Retinal pigment epithelial cell (primary cell): ENCODE results near the gene GFAP.

Experiments
- DNase-seq: peaks from one replicate; pipeline ENCODE4 v3.0.0-alpha.2; 2010; ENCODE audit warnings: low read depth
- H3K4me3 ChIP-seq: 2 replicates; pipeline ENCODE4 v1.5.1; 2011; ENCODE audit warnings: mild to moderate bottlenecking, low read length, control low read depth, moderate library complexity
- TF ChIP-seq, protein P1 (sequence below): conservative IDR thresholded peaks from 2 replicates; pipeline ENCODE4 v1.5.1; 2011; ENCODE audit warnings: low read depth, low read length, control low read depth, inconsistent platforms

The GFAP gene

DNA sequence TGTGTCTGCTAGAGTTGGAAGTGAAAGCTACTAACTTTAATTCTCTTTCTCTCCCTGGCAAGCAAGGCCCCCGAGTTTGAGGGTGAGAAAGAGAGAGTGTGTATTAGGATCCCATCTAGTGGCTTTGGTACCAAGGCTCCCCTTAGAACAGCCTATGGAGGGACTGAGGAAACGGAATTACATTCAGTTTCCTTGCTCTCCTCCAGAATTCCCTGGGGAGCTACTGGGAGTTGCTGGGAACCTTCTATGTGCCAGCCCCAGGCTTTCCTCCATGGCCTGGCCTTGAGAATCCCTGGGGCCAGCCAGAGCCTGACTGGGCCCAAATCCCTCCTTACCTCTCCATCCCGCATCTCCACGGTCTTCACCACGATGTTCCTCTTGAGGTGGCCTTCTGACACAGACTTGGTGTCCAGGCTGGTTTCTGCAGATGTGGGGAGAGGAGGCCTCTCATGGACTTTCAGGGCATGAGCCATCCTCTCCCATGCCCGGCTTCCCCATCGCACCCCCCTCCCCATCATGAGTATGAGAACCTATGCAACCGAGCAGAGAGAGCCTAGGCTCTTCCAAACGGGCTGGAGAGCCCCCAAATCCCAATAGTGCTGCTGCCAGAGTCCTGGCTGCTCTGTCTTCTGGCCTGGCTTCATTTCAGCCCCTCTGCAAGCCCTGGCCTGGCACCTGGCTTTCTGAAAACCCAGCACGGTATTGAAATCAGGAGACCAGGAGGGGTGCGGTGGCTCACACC lies 7.4 kb downstream of the GFAP start:
- DNase-seq, result no peak
- TF ChIP-seq, protein P1, sequence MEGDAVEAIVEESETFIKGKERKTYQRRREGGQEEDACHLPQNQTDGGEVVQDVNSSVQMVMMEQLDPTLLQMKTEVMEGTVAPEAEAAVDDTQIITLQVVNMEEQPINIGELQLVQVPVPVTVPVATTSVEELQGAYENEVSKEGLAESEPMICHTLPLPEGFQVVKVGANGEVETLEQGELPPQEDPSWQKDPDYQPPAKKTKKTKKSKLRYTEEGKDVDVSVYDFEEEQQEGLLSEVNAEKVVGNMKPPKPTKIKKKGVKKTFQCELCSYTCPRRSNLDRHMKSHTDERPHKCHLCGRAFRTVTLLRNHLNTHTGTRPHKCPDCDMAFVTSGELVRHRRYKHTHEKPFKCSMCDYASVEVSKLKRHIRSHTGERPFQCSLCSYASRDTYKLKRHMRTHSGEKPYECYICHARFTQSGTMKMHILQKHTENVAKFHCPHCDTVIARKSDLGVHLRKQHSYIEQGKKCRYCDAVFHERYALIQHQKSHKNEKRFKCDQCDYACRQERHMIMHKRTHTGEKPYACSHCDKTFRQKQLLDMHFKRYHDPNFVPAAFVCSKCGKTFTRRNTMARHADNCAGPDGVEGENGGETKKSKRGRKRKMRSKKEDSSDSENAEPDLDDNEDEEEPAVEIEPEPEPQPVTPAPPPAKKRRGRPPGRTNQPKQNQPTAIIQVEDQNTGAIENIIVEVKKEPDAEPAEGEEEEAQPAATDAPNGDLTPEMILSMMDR, result no peak
- H3K4me3 ChIP-seq, result no peak overlapping the region

DNA sequence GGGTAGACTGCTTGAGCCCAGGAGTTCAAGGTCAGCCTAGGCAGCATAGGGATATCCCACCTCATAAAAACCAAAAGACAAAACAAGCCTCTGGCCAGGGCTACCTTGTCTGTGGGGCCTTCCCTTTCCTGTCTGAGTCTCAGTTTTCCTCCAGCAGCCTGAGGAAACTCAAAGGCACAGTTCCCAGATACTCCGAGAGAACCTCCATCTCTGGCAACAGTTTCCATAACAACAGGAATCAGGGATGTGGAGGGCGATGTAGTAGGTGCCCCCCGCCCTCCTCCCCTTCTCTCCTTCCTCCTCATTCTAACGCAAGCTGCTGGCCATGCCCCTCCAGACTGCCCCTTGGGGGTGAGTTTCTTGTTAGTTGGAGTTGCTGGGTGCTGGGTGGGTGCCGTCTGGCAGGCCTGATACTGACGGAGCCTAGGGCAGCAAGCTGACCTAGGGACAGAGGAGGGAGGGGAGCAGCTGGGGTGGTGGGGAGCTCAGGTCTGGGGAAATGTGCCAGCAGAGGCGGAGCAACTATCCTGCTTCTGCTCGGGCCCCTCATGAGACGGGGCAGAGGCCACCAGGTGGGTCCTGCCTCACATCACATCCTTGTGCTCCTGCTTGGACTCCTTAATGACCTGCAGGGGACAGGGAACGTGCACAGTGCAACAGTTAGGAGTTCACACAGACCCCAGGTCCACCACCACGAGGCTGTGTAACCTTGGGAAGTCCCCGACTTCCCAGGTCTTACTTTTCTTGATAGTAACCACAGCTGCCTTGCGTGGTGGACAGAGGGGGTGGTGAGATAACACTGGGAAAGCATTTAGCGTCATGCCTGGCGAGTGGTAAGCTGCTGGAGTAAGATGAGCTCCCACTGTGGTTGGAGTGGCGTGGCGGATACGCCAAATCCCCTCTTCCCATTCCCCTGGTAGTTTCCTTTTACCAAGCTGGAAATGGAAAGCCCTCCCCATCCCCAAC lies 8.3 kb downstream of the GFAP start:
- no peak for DNase-seq
- TF ChIP-seq, protein P1, result no peak
- no peak overlapping the region for H3K4me3 ChIP-seq

DNA sequence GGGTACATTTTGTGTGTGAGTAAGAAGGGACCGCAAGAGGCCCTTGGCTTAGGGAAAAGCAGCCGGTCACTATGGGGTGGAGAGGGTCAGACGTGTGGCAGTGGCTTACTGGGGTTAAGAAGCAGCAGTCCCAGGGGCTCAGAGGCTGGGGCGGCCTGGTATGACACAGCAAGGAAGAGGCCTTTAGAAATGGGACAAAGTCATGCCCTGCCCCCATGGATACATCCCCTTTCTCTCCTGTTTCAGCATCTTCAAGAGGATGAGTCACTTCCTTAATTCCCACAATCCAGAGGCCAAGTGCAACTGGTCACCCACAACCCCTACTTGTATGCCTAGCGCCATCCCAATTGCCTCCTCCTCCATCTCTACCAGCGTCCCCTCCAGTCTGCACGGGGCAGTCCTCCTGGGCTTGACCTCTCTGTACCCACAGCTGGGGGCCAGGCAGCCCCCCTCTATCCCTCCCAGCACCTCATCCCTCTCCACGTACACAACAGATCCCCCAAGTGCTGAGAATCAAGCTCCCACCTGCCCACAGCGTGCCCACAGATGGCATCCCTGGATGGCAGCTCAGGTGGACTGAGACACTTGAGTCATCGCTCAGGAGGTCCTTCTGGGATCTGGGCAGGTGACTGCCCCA lies 9.2 kb downstream of the GFAP start:
- no peak for DNase-seq
- TF ChIP-seq, protein P1, result no peak
- H3K4me3 ChIP-seq, result no peak overlapping the region

DNA sequence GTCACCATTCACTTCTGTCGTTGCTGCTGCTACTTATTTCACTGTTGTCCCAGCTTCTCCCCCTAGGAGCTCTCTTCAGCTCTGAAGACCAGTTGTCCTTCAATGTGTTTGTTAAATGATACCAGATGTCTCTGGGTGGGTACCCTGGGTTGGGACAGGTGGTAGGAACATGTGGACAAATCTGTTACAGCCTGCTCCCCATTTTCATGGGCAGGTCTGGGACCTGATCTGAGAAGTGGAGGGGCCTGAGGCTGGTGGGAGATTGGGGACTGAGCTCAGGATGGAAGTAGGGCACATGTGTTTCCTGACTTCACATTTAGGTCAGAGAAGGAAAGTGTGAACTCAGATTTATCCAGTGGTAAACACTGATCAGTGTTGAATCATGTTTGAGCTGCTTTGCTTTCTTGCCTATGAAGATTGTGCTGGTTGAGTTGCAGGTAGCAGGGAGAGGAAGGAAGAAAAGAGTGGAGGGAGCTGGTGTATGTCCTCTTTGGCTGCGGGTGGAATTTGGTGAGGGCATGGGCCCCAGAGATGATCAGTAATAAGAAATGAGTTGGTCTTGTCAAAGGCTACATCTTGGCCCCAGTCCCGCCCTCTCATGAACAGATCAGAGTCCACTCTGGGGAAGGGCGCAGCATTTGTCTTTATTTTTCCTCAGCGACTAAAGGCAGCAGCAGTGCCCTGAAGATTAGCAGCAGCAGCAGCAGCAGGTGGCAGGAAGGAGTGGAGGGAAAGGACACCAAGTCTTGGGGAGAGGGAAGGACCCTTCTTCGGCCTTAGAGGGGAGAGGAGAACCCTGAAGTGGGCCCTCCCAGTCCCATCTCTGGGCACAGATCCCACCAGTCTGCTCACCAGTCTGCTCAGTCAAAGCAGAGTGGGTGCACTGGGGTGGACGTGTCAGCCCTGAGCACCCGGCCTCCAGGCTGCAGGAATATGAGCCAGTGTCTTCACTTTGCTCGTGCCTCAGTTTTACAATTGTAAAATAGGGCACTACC lies 10.0 kb downstream of the GFAP start:
- H3K4me3 ChIP-seq, result no peak overlapping the region
- TF ChIP-seq, protein P1, result no peak
- DNase-seq, result no peak

DNA sequence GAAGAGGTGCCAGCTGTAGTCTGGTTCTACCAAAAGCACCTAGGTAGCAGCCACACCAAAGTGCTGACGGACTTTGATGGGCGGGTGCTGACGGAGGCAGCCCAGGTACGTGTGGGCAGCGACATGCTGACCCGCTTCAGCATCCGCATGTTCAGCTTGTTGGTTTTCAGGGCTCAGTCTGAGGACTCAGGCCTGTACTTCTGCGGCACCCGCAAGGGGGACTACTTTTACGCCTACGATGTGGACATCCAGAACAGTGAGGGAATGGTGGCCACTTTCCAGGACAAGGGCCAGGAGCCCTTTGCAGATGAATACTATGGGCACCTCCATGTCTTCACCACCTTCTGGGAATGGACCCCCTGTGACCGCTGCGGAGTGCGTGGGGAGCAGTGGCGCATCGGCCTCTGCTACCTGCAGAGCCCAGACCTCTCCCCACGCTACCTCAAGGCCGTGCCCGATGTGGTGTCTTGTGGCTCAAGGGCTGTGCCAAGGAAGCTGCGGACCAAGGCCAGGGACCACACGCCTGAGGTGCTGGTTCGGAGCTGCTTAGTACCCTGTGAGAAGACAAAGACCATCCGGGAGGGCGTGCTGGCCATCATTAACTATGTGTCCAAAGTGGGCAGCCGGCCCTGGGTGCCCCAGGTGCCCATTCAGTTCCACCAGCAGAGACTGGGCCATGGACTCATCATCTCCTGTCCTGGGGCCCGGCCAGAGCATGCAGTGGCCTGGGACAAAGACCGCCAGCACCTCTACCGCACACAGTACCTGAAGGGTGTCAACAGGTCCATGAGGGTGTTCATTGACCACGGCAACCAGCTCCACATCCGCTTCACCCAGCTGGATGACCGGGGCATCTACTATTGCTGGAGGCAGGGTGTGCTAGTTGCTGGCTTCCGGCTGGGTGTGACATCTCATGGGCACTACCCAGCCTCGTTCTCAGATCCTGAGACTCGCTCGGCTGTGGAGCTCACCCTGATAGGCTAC lies 11.0 kb downstream of the GFAP start:
- TF ChIP-seq, protein P1, result no peak
- H3K4me3 ChIP-seq, result no peak overlapping the region
- no peak for DNase-seq
